Esophagus squamous epithelium (tissue), 4 donors: ENCODE results near the gene EPB41L2.

Experiments used
- POLR2A ChIP-seq, 4 donors: fragments of 450-650 bp; IDR thresholded peaks; one replicate each; pipeline ENCODE4 v1.6.1; 2017; ENCODE audit warnings: antibody characterized with exemption in 4 of 4, mild to moderate bottlenecking in 4 of 4, moderate library complexity in 3 of 4
- TF ChIP-seq, protein P1 (sequence below), 6 experiments: fragments of 450-650 bp in 4 of 6; fragments of 200-600 bp in 2 of 6; sonication (generic) in 2 of 6; IDR thresholded peaks; one replicate each; pipeline ENCODE4 v1.5.1; 2016 to 2019; ENCODE audit warnings: antibody characterized with exemption in 6 of 6, mild to moderate bottlenecking in 4 of 6, moderate library complexity in 4 of 6

- TF ChIP-seq, protein P1, sequence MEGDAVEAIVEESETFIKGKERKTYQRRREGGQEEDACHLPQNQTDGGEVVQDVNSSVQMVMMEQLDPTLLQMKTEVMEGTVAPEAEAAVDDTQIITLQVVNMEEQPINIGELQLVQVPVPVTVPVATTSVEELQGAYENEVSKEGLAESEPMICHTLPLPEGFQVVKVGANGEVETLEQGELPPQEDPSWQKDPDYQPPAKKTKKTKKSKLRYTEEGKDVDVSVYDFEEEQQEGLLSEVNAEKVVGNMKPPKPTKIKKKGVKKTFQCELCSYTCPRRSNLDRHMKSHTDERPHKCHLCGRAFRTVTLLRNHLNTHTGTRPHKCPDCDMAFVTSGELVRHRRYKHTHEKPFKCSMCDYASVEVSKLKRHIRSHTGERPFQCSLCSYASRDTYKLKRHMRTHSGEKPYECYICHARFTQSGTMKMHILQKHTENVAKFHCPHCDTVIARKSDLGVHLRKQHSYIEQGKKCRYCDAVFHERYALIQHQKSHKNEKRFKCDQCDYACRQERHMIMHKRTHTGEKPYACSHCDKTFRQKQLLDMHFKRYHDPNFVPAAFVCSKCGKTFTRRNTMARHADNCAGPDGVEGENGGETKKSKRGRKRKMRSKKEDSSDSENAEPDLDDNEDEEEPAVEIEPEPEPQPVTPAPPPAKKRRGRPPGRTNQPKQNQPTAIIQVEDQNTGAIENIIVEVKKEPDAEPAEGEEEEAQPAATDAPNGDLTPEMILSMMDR (IDR thresholded peaks at IDR 0.05), result no peak
- TF ChIP-seq POLR2A (IDR thresholded peaks at IDR 0.05), result no peak
These were observed 150.6 kb downstream of the EPB41L2 start for GRCh38 chr6:130912434-130912833.
